Measurements from ENCODE around the gene DCAF5.
"Not testable (repeated sequence)": the region's sequence is repeated elsewhere in the genome, so short reads cannot be mapped to it uniquely, and the experiment has no call there.

The DCAF5 gene

GRCh38 chr14:69036757-69037506, 116.0 kb downstream of the DCAF5 start:
- H3K9me3 ChIP-seq = no peaks in the 10 kb centered on the region
- peaks cover 9% of the 10 kb centered on the region for H3K4me1 ChIP-seq
- peaks cover 3% of the 10 kb centered on the region; the same call in 1 of the 2 replicates for H3K27me3 ChIP-seq (ENCODE audit: low read depth)
- in situ Hi-C loops (cut with MboI; ENCODE audit: low sequenced_read_pairs) = no loop called here
- no peak for DNase-seq (ENCODE audit: low spot score in 2 of 2)
- no peak overlapping the region for H3K4me3 ChIP-seq
- H3K36me3 ChIP-seq (replicated peaks) = no peaks in the 10 kb centered on the region

- Histone ChIP-seq H3K4me3 (no peak overlapping the region), H3K36me3 (replicated peaks) (no peaks in the 10 kb centered on the region), H3K9me3 (no peaks in the 10 kb centered on the region), H3K27me3 (ENCODE audit: low read depth) (no peaks in the 10 kb centered on the region), H3K4me1 (peaks cover 4% of the 10 kb centered on the region)
- DNase-seq (ENCODE audit: low spot score in 2 of 2) = no peak
- in situ Hi-C loops (cut with MboI; ENCODE audit: low sequenced_read_pairs) = no loop called here
These were observed 118.2 kb downstream of the DCAF5 start for GRCh38 chr14:69034612-69035262.

DNA sequence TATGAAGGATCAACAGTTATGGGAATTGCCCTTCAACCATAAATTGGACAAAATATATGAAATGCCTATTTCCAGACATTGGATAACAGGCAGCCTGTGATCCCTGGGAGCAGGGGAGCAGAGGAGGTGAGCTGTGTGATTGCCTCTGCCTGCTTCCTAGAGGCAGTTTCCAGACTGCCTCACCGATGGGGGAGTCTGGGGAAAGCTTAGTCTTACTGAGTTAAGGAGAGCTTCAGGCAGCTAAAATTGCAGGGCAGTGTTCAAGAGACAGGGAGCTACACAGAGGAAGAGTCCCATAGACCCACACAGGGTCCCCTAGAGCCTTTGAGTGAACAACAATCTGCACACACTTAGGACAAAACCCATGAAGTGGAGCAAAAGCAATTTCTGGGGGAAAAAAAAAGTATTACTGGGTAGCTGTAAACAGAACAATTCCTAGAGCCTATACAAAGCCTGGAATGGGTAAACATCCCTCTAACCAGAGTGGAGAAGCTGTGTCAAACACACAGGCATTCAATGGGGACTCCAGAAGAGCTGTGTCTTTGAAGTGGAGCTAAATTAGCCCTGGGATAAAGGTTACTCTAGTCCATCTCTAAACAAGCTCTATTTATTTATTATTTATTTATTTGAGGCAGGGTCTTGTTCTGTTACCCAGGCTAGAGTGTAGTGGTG, 125.5 kb downstream of the DCAF5 start:
- in situ Hi-C loops (cut with MboI; ENCODE audit: low sequenced_read_pairs) = no loop called here
- Histone ChIP-seq H3K27me3 (ENCODE audit: low read depth) (no peaks in the 10 kb centered on the region), H3K4me3 (no peak overlapping the region), H3K9me3 (no peaks in the 10 kb centered on the region), H3K36me3 (replicated peaks) (no peaks in the 10 kb centered on the region), H3K4me1 (no peaks in the 10 kb centered on the region)
- DNase-seq (ENCODE audit: low spot score in 2 of 2) = no peak

DNA sequence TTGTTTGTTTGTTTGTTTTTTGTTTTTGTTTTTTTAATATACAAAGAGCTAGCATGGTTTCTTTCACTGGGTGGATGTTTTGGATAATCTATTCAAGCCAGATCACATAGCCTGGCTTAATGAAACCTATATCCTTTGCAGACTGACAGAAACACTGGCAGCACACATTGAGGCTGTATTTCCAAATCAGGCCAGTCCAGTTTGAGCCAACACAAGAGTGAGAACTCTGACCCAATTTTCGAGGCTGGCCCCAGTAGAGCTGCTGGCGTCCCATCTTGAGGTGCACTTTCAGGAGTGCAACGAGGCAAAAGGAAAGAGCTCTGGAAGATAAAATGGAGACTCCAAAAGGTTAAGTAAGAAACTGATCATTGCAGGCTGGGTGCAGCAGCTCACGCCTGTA, 129.9 kb downstream of the DCAF5 start:
- in situ Hi-C loops (cut with MboI; ENCODE audit: low sequenced_read_pairs) = no loop called here
- no peaks in the 10 kb centered on the region for H3K27me3 ChIP-seq (ENCODE audit: low read depth)
- H3K4me1 ChIP-seq = no peaks in the 10 kb centered on the region
- no peak overlapping the region for H3K4me3 ChIP-seq
- no peaks in the 10 kb centered on the region for H3K9me3 ChIP-seq
- no peaks in the 10 kb centered on the region for H3K36me3 ChIP-seq (replicated peaks)
- DNase-seq (ENCODE audit: low spot score in 2 of 2) = no peak

GRCh38 chr14:69022093-69022492, 130.8 kb downstream of the DCAF5 start:
- in situ Hi-C loops (cut with MboI; ENCODE audit: low sequenced_read_pairs) = not testable (repeated sequence)

DNA sequence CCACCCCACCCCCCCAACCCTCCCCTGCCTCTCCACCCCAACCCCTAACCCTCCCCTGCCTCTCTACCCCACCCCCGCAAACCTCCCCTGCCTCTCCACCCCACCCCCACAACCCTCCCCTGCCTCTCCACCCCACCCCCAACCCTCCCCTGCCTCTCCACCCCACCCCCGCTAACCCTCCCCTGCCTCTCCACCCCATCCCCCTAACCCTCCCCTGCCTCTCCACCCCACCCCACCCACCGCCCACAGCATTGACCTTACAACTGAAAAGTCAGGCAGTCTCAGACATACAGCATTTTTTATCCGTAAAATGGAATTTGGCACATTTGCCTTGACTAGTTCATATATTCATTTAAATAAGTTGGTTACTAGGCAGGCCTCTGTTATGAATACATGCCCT, 135.2 kb downstream of the DCAF5 start:
- Histone ChIP-seq H3K27me3 (ENCODE audit: low read depth) (no peaks in the 10 kb centered on the region), H3K4me1 (no peaks in the 10 kb centered on the region), H3K36me3 (replicated peaks) (no peaks in the 10 kb centered on the region), H3K4me3 (no peak overlapping the region), H3K9me3 (no peaks in the 10 kb centered on the region)
- in situ Hi-C loops (cut with MboI; ENCODE audit: low sequenced_read_pairs) = no loop called here
- no peak for DNase-seq (ENCODE audit: low spot score in 2 of 2)

More at GRCh38 chr14:69022093-69022492, 130.8 kb downstream of the DCAF5 start:
- H3K36me3 ChIP-seq (replicated peaks); H3K4me3 ChIP-seq; H3K27me3 ChIP-seq (ENCODE audit: low read depth); H3K9me3 ChIP-seq; H3K4me1 ChIP-seq; DNase-seq (ENCODE audit: low spot score in 2 of 2): not testable (repeated sequence)

GRCh38 chr14:69014829-69015259, 138.1 kb downstream of the DCAF5 start:
- no peaks in the 10 kb centered on the region for H3K27me3 ChIP-seq (ENCODE audit: low read depth)
- H3K36me3 ChIP-seq (replicated peaks) = no peaks in the 10 kb centered on the region
- DNase-seq (ENCODE audit: low spot score in 2 of 2) = no peak
- H3K4me1 ChIP-seq = no peaks in the 10 kb centered on the region
- H3K4me3 ChIP-seq = no peak overlapping the region
- H3K9me3 ChIP-seq = no peaks in the 10 kb centered on the region
- in situ Hi-C loops (cut with MboI; ENCODE audit: low sequenced_read_pairs) = no loop called here

GRCh38 chr14:69013943-69014782, 138.8 kb downstream of the DCAF5 start:
- peak in 1 of 2 experiments; percentile 34 for DNase-seq (ENCODE audit: low spot score in 2 of 2)
- Histone ChIP-seq H3K36me3 (replicated peaks) (no peaks in the 10 kb centered on the region), H3K4me1 (no peaks in the 10 kb centered on the region), H3K9me3 (no peaks in the 10 kb centered on the region), H3K4me3 (no peak overlapping the region), H3K27me3 (ENCODE audit: low read depth) (no peaks in the 10 kb centered on the region)
- in situ Hi-C loops (cut with MboI; ENCODE audit: low sequenced_read_pairs) = no loop called here

GRCh38 chr14:69012256-69012953, 140.5 kb downstream of the DCAF5 start:
- no peaks in the 10 kb centered on the region for H3K36me3 ChIP-seq (replicated peaks)
- peaks cover 4% of the 10 kb centered on the region for H3K4me1 ChIP-seq
- no peak for DNase-seq (ENCODE audit: low spot score in 2 of 2)
- H3K4me3 ChIP-seq = no peak overlapping the region
- H3K9me3 ChIP-seq = no peaks in the 10 kb centered on the region
- in situ Hi-C loops (cut with MboI; ENCODE audit: low sequenced_read_pairs) = no loop called here
- no peaks in the 10 kb centered on the region for H3K27me3 ChIP-seq (ENCODE audit: low read depth)

GRCh38 chr14:69010648-69011047, 142.3 kb downstream of the DCAF5 start:
- DNase-seq (ENCODE audit: low spot score in 2 of 2) = no peak
- Histone ChIP-seq H3K27me3 (ENCODE audit: low read depth) (no peaks in the 10 kb centered on the region), H3K9me3 (no peaks in the 10 kb centered on the region), H3K4me1 (peaks cover 4% of the 10 kb centered on the region), H3K36me3 (replicated peaks) (no peaks in the 10 kb centered on the region), H3K4me3 (no peak overlapping the region)
- in situ Hi-C loops (cut with MboI; ENCODE audit: low sequenced_read_pairs) = no loop called here

DNA sequence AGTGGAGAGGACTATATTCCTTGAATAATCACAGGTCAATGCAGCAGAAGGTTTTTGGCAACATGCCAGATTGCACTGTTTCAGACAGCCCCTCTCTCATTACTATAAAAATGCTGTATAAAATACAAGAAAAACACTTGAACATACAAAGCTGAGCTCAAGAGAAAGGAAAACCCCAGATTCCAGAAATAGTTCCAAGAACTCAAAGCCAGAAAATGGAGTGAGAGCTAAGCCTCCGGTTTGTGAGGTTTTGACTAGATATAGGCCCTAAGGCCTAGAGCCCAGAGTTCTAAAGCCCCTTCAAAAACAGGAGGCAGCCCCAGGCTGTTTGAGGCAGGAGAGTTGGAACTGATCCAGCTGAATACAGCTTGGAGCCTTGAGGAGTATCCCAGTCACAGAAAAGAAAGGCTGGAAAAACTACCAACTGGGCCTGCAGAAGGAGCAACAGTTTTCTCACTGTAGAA, 144.5 kb downstream of the DCAF5 start:
- H3K9me3 ChIP-seq = no peaks in the 10 kb centered on the region
- no peaks in the 10 kb centered on the region for H3K27me3 ChIP-seq (ENCODE audit: low read depth)
- peak; percentile 34 to 61 for DNase-seq (ENCODE audit: low spot score in 2 of 2)
- no peak overlapping the region for H3K4me3 ChIP-seq
- peaks cover 4% of the 10 kb centered on the region for H3K4me1 ChIP-seq
- in situ Hi-C loops (cut with MboI; ENCODE audit: low sequenced_read_pairs) = no loop called here
- H3K36me3 ChIP-seq (replicated peaks) = no peaks in the 10 kb centered on the region

DNA sequence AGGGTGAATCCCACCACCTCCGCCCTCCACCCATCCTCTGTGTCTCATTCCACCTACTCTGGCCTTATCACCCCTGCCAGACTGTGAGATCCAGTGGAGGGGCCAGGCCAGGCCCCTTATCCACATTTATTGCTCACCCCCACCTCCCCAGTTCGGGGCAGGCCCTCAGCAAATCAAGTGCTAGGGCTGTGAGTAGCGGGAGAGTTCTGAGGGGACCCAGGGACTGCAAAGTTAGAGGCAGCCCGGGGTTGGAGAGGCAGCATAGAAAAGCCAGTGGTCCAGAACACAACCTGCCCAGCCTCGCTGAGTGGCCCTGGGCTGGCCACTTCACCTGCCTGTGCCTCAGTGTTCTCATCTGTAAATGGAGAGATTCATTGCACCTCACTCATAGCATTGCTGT, 146.6 kb downstream of the DCAF5 start:
- Histone ChIP-seq H3K4me3 (no peak overlapping the region), H3K36me3 (replicated peaks) (no peaks in the 10 kb centered on the region), H3K27me3 (ENCODE audit: low read depth) (no peaks in the 10 kb centered on the region), H3K4me1 (peaks cover 4% of the 10 kb centered on the region), H3K9me3 (no peaks in the 10 kb centered on the region)
- in situ Hi-C loops (cut with MboI; ENCODE audit: low sequenced_read_pairs) = no loop called here
- DNase-seq (ENCODE audit: low spot score in 2 of 2) = no peak

Data from HAP-1 (cell line).